PC-9 (cell line): ENCODE results near the gene ZNF385B. TPM values are rescaled to one million over a fixed set of nuclear protein-coding genes. Genes with fewer than 3 reads are reported as not detected.

Experiments used
- BruUV-seq: library from RNA; stranded (reverse); fragments of 400-500 nt; replicated peaks from 2 replicates; lab custom pipeline; 2021; lab: Mats Ljungman, UMichigan
- CTCF ChIA-PET: fragments of 300-600 bp; sonication (Branson Sonifier 250); formaldehyde crosslinking; loops from one replicate; lab custom pipeline; 2022; ENCODE audit warnings: antibody characterized with exemption; lab: Charles Lee
- POLR2A ChIA-PET: fragments of 300-600 bp; sonication (Branson Sonifier 250); formaldehyde crosslinking; loops from one replicate; lab custom pipeline; 2022; ENCODE audit warnings: antibody characterized with exemption; ENCODE audit not compliant: unreplicated experiment; lab: Charles Lee
- DNase-seq, 2 experiments: peaks; one replicate each; pipeline versions ENCODE4 v3.0.0 to v3.0.0-alpha.2; 2015 to 2022; ENCODE audit warnings: mixed read lengths in 1 of 2
- H2AFZ ChIP-seq: fragments of 200-600 bp; sonication (generic); 2 replicates; pipeline ENCODE4 v1.8.1; 2017; ENCODE audit warnings: antibody characterized with exemption
- H3F3A ChIP-seq: fragments of 200-600 bp; sonication (generic); 2 replicates; pipeline ENCODE4 v1.8.1; 2017; ENCODE audit warnings: antibody characterized with exemption, mild to moderate bottlenecking, low read depth; ENCODE audit not compliant: insufficient read depth
- H3K27ac ChIP-seq: fragments of 200-600 bp; sonication (generic); 2 replicates; pipeline ENCODE4 v1.6.1; 2016; ENCODE audit warnings: mixed run types
- H3K27me3 ChIP-seq: fragments of 200-600 bp; sonication (generic); 2 replicates; pipeline ENCODE4 v1.6.1; 2016; ENCODE audit warnings: low read depth, mixed run types; ENCODE audit not compliant: insufficient read depth
- H3K36me3 ChIP-seq: fragments of 200-600 bp; sonication (generic); 2 replicates; pipeline ENCODE4 v1.6.1; 2016; ENCODE audit warnings: low read depth, mixed run types
- H3K4me1 ChIP-seq: fragments of 200-600 bp; sonication (generic); replicated peaks from 2 replicates; pipeline ENCODE4 v1.6.1; 2016; ENCODE audit warnings: mixed run types; ENCODE audit not compliant: insufficient read depth
- H3K4me2 ChIP-seq: fragments of 200-600 bp; sonication (generic); 2 replicates; pipeline ENCODE4 v1.6.1; 2017; ENCODE audit warnings: mixed run types
- H3K4me3 ChIP-seq: fragments of 200-600 bp; sonication (generic); 2 replicates; pipeline ENCODE4 v1.6.1; 2016; ENCODE audit warnings: mixed run types
- H3K79me2 ChIP-seq: fragments of 200-600 bp; sonication (generic); 2 replicates; pipeline ENCODE4 v1.6.1; 2017; ENCODE audit warnings: low read depth, mixed run types
- H3K9me2 ChIP-seq: fragments of 200-600 bp; sonication (generic); 2 replicates; pipeline ENCODE4 v1.8.1; 2017; ENCODE audit warnings: mild to moderate bottlenecking; ENCODE audit not compliant: insufficient read depth
- H3K9me3 ChIP-seq: fragments of 200-600 bp; sonication (generic); 2 replicates; pipeline ENCODE4 v1.8.1; 2016; ENCODE audit warnings: low read depth; ENCODE audit not compliant: insufficient read depth
- H4K20me1 ChIP-seq: fragments of 200-600 bp; sonication (generic); 2 replicates; pipeline ENCODE4 v1.8.1; 2017; ENCODE audit not compliant: insufficient read depth
- EZH2 ChIP-seq: fragments of 200-600 bp; sonication (generic); IDR thresholded peaks from 2 replicates; pipeline ENCODE4 v1.8.0; 2017; ENCODE audit warnings: antibody characterized with exemption, low read depth
- intact Hi-C: fragments of 100-400 bp; cut with micrococcal nuclease; formaldehyde crosslinking; loops from one replicate; pipeline ENCODE4 v1.10.0; 2022; ENCODE audit not compliant: unreplicated experiment
- total RNA-seq: library from RNA; stranded (reverse); gene quantifications from 2 replicates; pipeline ENCODE4 v1.2.3, GENCODE V29; 2021
- TF ChIP-seq, protein P1 (sequence below): fragments of 200-600 bp; sonication (generic); conservative IDR thresholded peaks from 2 replicates; pipeline ENCODE4 v1.6.1; 2017; ENCODE audit warnings: mixed run types, antibody characterized with exemption, mild to moderate bottlenecking, moderate library complexity

ZNF385B gene
- total RNA-seq, 1 experiment from 2014 or later, result 4.1 TPM

DNA sequence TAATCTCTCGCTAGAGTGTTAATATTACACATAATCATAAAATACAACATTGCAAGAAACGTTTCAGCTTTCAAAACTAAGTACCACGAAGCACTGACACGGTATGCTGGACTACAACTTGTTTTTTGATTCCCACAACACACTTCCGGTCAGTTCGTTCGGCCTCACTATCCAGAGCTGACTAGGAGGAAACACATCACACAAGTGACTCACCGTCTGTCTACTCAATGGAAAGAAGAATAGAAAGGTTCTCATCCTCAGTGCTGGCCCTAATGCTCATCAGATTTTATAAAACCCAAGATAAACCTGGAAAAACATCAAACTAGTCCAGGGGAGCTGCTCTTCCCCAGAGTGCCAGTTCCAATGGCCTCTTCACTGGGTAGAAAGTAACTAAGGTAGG, 42.9 kb downstream of the ZNF385B start:
- DNase-seq, result peak in 1 of 2 experiments; percentile 14
- BruUV-seq, result no TSS peak
- ChIA-PET CTCF (no interaction called here), POLR2A (interaction anchor here (0.5 kb wide), 1 partner anchor 42 kb away, joined by 3 read pairs; no protein-coding TSS in a partner anchor)
- intact Hi-C loops, result no loop called here
- 0 out of 2 replicates have a peak, but pooled peaks cover 9% of the 10 kb centered on the region for H3K9me2 ChIP-seq
- TF ChIP-seq, protein P1, sequence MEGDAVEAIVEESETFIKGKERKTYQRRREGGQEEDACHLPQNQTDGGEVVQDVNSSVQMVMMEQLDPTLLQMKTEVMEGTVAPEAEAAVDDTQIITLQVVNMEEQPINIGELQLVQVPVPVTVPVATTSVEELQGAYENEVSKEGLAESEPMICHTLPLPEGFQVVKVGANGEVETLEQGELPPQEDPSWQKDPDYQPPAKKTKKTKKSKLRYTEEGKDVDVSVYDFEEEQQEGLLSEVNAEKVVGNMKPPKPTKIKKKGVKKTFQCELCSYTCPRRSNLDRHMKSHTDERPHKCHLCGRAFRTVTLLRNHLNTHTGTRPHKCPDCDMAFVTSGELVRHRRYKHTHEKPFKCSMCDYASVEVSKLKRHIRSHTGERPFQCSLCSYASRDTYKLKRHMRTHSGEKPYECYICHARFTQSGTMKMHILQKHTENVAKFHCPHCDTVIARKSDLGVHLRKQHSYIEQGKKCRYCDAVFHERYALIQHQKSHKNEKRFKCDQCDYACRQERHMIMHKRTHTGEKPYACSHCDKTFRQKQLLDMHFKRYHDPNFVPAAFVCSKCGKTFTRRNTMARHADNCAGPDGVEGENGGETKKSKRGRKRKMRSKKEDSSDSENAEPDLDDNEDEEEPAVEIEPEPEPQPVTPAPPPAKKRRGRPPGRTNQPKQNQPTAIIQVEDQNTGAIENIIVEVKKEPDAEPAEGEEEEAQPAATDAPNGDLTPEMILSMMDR, result no peak
- no peak for TF ChIP-seq EZH2
- H3K4me2 ChIP-seq, result no peak overlapping the region
- H4K20me1 ChIP-seq, result no peaks in the 10 kb centered on the region
- H3K4me1 ChIP-seq, result no peaks in the 10 kb centered on the region
- no peaks in the 10 kb centered on the region for H3F3A ChIP-seq
- H3K79me2 ChIP-seq, result no peaks in the 10 kb centered on the region
- no peak overlapping the region; the same call in 1 of the 2 replicates for H2AFZ ChIP-seq
- no peak overlapping the region for H3K27ac ChIP-seq
- no peak overlapping the region for H3K4me3 ChIP-seq
- no peaks in the 10 kb centered on the region for H3K27me3 ChIP-seq
- no peaks in the 10 kb centered on the region for H3K36me3 ChIP-seq
- no peaks in the 10 kb centered on the region for H3K9me3 ChIP-seq

DNA sequence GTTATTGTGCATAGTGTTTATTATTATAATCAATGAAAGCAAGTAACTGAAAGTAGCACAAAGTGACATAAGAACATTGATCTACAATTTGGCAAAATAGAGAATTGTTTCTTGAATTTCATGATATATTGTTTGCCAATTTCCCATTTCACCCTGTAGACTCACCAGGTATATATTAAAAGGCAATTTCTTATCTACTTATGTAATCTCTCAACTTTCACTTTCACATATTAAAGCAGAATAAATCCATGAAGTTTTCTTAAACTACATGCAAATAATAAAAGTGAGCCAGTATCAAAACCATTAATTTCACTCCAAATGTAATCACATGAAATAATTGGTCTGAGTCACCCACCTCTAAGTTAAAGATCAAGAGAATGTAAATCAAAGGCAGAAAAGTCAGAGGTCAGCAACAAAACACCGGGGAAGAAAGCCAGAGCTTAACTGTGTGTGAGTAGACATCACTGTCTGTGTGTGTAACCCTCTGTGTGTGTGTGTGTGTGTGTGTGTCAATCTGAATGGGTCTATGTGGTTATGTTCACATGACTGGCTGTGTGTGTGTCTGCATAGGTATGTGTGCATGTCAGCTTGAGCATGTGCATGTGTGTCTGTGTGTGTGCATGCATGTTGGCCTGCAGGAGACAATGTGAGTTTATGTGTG, 44.1 kb downstream of the ZNF385B start:
- Histone ChIP-seq H3K27me3 (no peaks in the 10 kb centered on the region), H3K4me3 (no peak overlapping the region), H3F3A (no peaks in the 10 kb centered on the region), H3K9me2 (0 out of 2 replicates have a peak, but pooled peaks cover 9% of the 10 kb centered on the region), H2AFZ (no peak overlapping the region), H3K4me2 (0 out of 2 replicates have a peak overlapping the region, but pooled peaks have one; percentile 8), H3K27ac (no peak overlapping the region), H4K20me1 (no peaks in the 10 kb centered on the region), H3K36me3 (no peaks in the 10 kb centered on the region), H3K79me2 (no peaks in the 10 kb centered on the region), H3K9me3 (no peaks in the 10 kb centered on the region), H3K4me1 (no peaks in the 10 kb centered on the region)
- POLR2A ChIA-PET, result no interaction called here
- BruUV-seq, result no TSS peak
- intact Hi-C loops, result no loop called here
- no peak for TF ChIP-seq EZH2
- TF ChIP-seq, protein P1, result no peak
- CTCF ChIA-PET, result no interaction called here
- DNase-seq, result no peak

DNA sequence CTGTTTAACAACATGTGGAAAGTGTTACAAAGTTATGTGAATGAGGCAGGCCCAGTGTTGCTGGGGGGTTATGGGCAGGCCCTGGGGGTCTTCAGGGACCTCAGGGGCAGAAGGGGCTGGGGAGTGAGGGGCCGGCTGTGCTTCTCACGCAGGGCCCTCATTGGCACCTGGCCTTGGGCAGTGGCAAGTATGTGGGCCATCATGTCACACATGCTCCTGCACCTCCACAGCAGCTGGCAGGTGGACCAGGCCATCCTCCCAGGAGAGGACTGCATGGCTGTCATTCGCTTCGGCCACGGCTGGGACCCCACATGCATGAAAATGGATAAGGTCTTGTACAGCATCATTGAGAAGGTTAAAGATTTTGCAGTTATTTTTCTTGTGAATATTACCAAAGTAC, 47.4 kb downstream of the ZNF385B start:
- no peak for DNase-seq
- 0 out of 2 replicates have a peak, but pooled peaks cover 3% of the 10 kb centered on the region for H3K9me3 ChIP-seq
- H4K20me1 ChIP-seq, result no peaks in the 10 kb centered on the region
- no peaks in the 10 kb centered on the region for H3K79me2 ChIP-seq
- H3K4me1 ChIP-seq, result no peaks in the 10 kb centered on the region
- intact Hi-C loops, result no loop called here
- H3K4me3 ChIP-seq, result no peak overlapping the region
- no peak for TF ChIP-seq EZH2
- no peak overlapping the region for H2AFZ ChIP-seq
- H3F3A ChIP-seq, result no peaks in the 10 kb centered on the region
- H3K4me2 ChIP-seq, result no peak overlapping the region
- no peaks in the 10 kb centered on the region for H3K36me3 ChIP-seq
- no TSS peak for BruUV-seq
- H3K9me2 ChIP-seq, result 0 out of 2 replicates have a peak, but pooled peaks cover 5% of the 10 kb centered on the region
- H3K27me3 ChIP-seq, result no peaks in the 10 kb centered on the region
- POLR2A ChIA-PET, result no interaction called here
- CTCF ChIA-PET, result no interaction called here
- H3K27ac ChIP-seq, result no peak overlapping the region
